22Rv1 (cell line): ENCODE data around the gene ANTXR1.

Experiments
- H3K27ac ChIP-seq: fragments of 450-650 bp; 2 replicates; pipeline ENCODE4 v1.5.1; 2017
- CTCF ChIP-seq: fragments of 450-650 bp; IDR thresholded peaks from 2 replicates; pipeline ENCODE4 v1.5.1; 2017; ENCODE audit warnings: mild to moderate bottlenecking
- ZFX ChIP-seq: fragments of 450-650 bp; IDR thresholded peaks from 2 replicates; pipeline ENCODE4 v1.6.1; 2017; ENCODE audit warnings: antibody characterized with exemption, borderline replicate concordance

The ANTXR1 gene

GRCh38 chr2:69141061-69141460 lies 128.1 kb downstream of the ANTXR1 start:
- H3K27ac ChIP-seq: no peak overlapping the region

GRCh38 chr2:69143748-69144360 lies 130.9 kb downstream of the ANTXR1 start:
- no peak overlapping the region for H3K27ac ChIP-seq
- TF ChIP-seq ZFX: no peak
- TF ChIP-seq CTCF: no peak

More at GRCh38 chr2:69141061-69141460, 128.1 kb downstream of the ANTXR1 start:
- no peak for TF ChIP-seq CTCF
- TF ChIP-seq ZFX: no peak

- H3K27ac ChIP-seq: no peak overlapping the region
- no peak for TF ChIP-seq CTCF
- TF ChIP-seq ZFX: no peak
These were observed 132.2 kb downstream of the ANTXR1 start for GRCh38 chr2:69145204-69145603.

- TF ChIP-seq CTCF (no peak), ZFX (no peak)
- H3K27ac ChIP-seq: no peak overlapping the region
These were observed 135.0 kb downstream of the ANTXR1 start for GRCh38 chr2:69147841-69148533.

GRCh38 chr2:69149631-69150215 lies 136.7 kb downstream of the ANTXR1 start:
- no peak overlapping the region for H3K27ac ChIP-seq
- TF ChIP-seq CTCF (no peak), ZFX (no peak)

DNA sequence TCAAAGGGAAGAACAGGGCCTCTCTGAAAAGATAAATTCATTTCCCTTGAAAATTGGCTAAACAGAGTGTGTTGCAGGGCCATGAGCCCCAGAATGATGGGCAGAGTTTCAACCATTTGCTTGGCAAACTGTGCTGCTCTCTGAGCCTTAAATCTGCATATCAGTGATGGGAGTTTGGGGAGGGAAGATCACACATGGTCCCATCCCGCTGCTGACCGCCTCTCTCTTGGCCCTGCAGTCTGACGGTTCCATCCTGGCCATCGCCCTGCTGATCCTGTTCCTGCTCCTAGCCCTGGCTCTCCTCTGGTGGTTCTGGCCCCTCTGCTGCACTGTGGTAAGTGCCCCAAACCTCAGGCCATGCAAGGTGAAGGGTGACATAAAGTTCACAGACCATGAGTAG lies 139.0 kb downstream of the ANTXR1 start:
- no peak overlapping the region for H3K27ac ChIP-seq
- no peak for TF ChIP-seq ZFX
- no peak for TF ChIP-seq CTCF

- TF ChIP-seq CTCF (no peak), ZFX (no peak)
- no peak overlapping the region for H3K27ac ChIP-seq
These were observed 140.0 kb downstream of the ANTXR1 start for GRCh38 chr2:69152847-69153583.
